PFSK-1 (cell line): ENCODE measurements around the gene BEND6.

Experiments
- POLR2AphosphoS5 ChIP-seq: IDR thresholded peaks from 2 replicates; pipeline ENCODE4 v1.6.1; 2012; ENCODE audit warnings: low read depth, mild to moderate bottlenecking, control low read depth, low read length, moderate library complexity
- SIN3A ChIP-seq: IDR thresholded peaks from 2 replicates; pipeline ENCODE4 v1.6.1; 2012; ENCODE audit warnings: mild to moderate bottlenecking, low read length, moderate library complexity, borderline replicate concordance; ENCODE audit not compliant: insufficient read depth
- TAF1 ChIP-seq: IDR thresholded peaks from 2 replicates; pipeline ENCODE4 v1.6.1; 2012; ENCODE audit warnings: low read length, control low read depth, borderline replicate concordance; ENCODE audit not compliant: insufficient read depth
- TF ChIP-seq, protein P1 (sequence below), 2 experiments: IDR thresholded peaks; 2 replicates each; pipeline versions ENCODE4 v1.6.1 to v1.8.0; 2011 to 2012; ENCODE audit warnings: low read depth in 2 of 2, low read length in 2 of 2, control low read depth in 1 of 2, inconsistent platforms in 1 of 2, mild to moderate bottlenecking in 1 of 2, moderate library complexity in 1 of 2; ENCODE audit not compliant: insufficient read depth in 1 of 2

DNA sequence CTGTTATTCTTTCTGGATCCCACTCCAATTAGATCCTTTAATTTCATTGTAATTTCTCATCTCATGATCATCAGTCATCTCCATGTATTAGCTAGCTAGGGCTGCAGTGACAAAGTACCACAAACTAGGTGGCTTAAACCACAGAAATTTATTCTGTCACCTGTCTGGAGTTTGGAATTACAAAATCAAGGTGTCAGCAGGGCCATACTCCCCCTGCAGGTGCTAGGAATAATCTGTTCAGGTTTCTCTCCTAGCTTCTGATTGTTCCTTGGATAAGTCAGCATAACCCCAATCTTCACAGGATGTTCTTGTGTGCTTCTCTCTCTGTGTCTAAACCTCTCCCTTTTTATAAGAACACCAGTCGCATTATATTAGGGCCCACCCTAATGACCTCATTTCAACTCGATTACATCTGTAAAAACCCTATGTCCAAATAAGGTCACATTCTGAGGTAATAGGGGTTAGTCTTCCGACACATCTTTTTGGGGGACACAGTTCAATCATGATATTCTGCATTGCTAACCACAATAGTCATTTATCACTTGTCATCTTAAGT lies 40.5 kb downstream of the BEND6 start:
- TF ChIP-seq, protein P1, sequence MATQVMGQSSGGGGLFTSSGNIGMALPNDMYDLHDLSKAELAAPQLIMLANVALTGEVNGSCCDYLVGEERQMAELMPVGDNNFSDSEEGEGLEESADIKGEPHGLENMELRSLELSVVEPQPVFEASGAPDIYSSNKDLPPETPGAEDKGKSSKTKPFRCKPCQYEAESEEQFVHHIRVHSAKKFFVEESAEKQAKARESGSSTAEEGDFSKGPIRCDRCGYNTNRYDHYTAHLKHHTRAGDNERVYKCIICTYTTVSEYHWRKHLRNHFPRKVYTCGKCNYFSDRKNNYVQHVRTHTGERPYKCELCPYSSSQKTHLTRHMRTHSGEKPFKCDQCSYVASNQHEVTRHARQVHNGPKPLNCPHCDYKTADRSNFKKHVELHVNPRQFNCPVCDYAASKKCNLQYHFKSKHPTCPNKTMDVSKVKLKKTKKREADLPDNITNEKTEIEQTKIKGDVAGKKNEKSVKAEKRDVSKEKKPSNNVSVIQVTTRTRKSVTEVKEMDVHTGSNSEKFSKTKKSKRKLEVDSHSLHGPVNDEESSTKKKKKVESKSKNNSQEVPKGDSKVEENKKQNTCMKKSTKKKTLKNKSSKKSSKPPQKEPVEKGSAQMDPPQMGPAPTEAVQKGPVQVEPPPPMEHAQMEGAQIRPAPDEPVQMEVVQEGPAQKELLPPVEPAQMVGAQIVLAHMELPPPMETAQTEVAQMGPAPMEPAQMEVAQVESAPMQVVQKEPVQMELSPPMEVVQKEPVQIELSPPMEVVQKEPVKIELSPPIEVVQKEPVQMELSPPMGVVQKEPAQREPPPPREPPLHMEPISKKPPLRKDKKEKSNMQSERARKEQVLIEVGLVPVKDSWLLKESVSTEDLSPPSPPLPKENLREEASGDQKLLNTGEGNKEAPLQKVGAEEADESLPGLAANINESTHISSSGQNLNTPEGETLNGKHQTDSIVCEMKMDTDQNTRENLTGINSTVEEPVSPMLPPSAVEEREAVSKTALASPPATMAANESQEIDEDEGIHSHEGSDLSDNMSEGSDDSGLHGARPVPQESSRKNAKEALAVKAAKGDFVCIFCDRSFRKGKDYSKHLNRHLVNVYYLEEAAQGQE (IDR thresholded peaks at IDR 0.05; ENCODE audit: insufficient read depth in 1 of 2, low read depth in 2 of 2, low read length in 2 of 2) = no peak
- TF ChIP-seq POLR2AphosphoS5 = no peak
- TF ChIP-seq SIN3A = no peak
- TF ChIP-seq TAF1 = no peak
